Renal cortex interstitium (tissue), 15 donors: Measurements from ENCODE around the gene CLDN19. TPM values are rescaled to one million over a fixed set of nuclear protein-coding genes. Genes with fewer than 3 reads are reported as not detected.
A peak's percentile ranks its signal among the peaks of the same experiment; 100 is the strongest.

ENCODE experiments used
- DNase-seq, 11 donors: peaks; one replicate each; pipeline ENCODE4 v3.0.0-alpha.2; 2013; ENCODE audit warnings: low read depth in 9 of 11, low spot score in 4 of 11; ENCODE audit errors: extremely low read depth in 1 of 11
- long read RNA-seq, 16 experiments: transcript quantifications; one replicate each; lab custom pipeline, GENCODE V29; 2026
- polyA plus RNA-seq, 3 donors: library from polyadenylated mRNA; unstranded; fragments of 120-200 nt; gene quantifications; one replicate each; pipeline ENCODE4 v1.2.1, GENCODE V29; 2013; ENCODE audit not compliant: insufficient read length in 3 of 3

The CLDN19 gene, protein sequence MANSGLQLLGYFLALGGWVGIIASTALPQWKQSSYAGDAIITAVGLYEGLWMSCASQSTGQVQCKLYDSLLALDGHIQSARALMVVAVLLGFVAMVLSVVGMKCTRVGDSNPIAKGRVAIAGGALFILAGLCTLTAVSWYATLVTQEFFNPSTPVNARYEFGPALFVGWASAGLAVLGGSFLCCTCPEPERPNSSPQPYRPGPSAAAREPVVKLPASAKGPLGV
- polyA plus RNA-seq: 100 to 1,000 TPM in 1 of 3 donors, 10 to 100 TPM in 2; 72.7 to 109 (median 93.4) TPM
- long read RNA-seq, donor 1, transcript CLDN19-202 (4 exons, 1,586 nt): major isoform, 16 of 22 reads
- long read RNA-seq, donor 1, transcript CLDN19-201 (5 exons, 2,859 nt): minor isoform, 6 of 22 reads
- long read RNA-seq, donor 1, partial matches to known transcripts: 0 of 22 reads
- long read RNA-seq, donor 1, other reads (novel, unspliced or antisense): 0 of 22 reads
- long read RNA-seq, donor 2, transcript CLDN19-202 (4 exons, 1,586 nt): major isoform, 17 of 21 reads
- long read RNA-seq, donor 2, partial matches to known transcripts: 0 of 21 reads
- long read RNA-seq, donor 2, other reads (novel, unspliced or antisense): 0 of 21 reads
- long read RNA-seq, donor 3, transcript CLDN19-201 (5 exons, 2,859 nt): minor isoform, 7 of 50 reads
- long read RNA-seq, donor 3, transcript CLDN19-202 (4 exons, 1,586 nt): major isoform, 38 of 50 reads
- long read RNA-seq, donor 3, partial matches to known transcripts: 5 of 50 reads
- long read RNA-seq, donor 3, other reads (novel, unspliced or antisense): 0 of 50 reads
- long read RNA-seq, donor 4, transcript CLDN19-202 (4 exons, 1,586 nt): major isoform, 18 of 24 reads
- long read RNA-seq, donor 4, transcript CLDN19-201 (5 exons, 2,859 nt): minor isoform, 6 of 24 reads
- long read RNA-seq, donor 4, partial matches to known transcripts: 0 of 24 reads
- long read RNA-seq, donor 4, other reads (novel, unspliced or antisense): 0 of 24 reads
- long read RNA-seq, donor 5: 0 reads
- long read RNA-seq, donor 6, transcript CLDN19-202 (4 exons, 1,586 nt): major isoform, 20 of 21 reads
- long read RNA-seq, donor 6, partial matches to known transcripts: 0 of 21 reads
- long read RNA-seq, donor 6, other reads (novel, unspliced or antisense): 0 of 21 reads
- long read RNA-seq, donor 7, transcript CLDN19-202 (4 exons, 1,586 nt): major isoform, 21 of 26 reads
- long read RNA-seq, donor 7, transcript CLDN19-201 (5 exons, 2,859 nt): minor isoform, 5 of 26 reads
- long read RNA-seq, donor 7, partial matches to known transcripts: 0 of 26 reads
- long read RNA-seq, donor 7, other reads (novel, unspliced or antisense): 0 of 26 reads
- long read RNA-seq, donor 8, transcript CLDN19-202 (4 exons, 1,586 nt): major isoform, 39 of 62 reads
- long read RNA-seq, donor 8, transcript CLDN19-201 (5 exons, 2,859 nt): minor isoform, 12 of 62 reads
- long read RNA-seq, donor 8, partial matches to known transcripts: 11 of 62 reads
- long read RNA-seq, donor 8, other reads (novel, unspliced or antisense): 0 of 62 reads
- long read RNA-seq, donor 9, transcript CLDN19-201 (5 exons, 2,859 nt): minor isoform, 6 of 38 reads
- long read RNA-seq, donor 9, transcript CLDN19-202 (4 exons, 1,586 nt): major isoform, 32 of 38 reads
- long read RNA-seq, donor 9, partial matches to known transcripts: 0 of 38 reads
- long read RNA-seq, donor 9, other reads (novel, unspliced or antisense): 0 of 38 reads
- long read RNA-seq, donor 10, transcript CLDN19-201 (5 exons, 2,859 nt): minor isoform, 5 of 33 reads
- long read RNA-seq, donor 10, transcript CLDN19-202 (4 exons, 1,586 nt): major isoform, 28 of 33 reads
- long read RNA-seq, donor 10, partial matches to known transcripts: 0 of 33 reads
- long read RNA-seq, donor 10, other reads (novel, unspliced or antisense): 0 of 33 reads
- long read RNA-seq, donor 11, transcript CLDN19-201 (5 exons, 2,859 nt): minor isoform, 7 of 38 reads
- long read RNA-seq, donor 11, transcript CLDN19-202 (4 exons, 1,586 nt): major isoform, 21 of 38 reads
- long read RNA-seq, donor 11, partial matches to known transcripts: 10 of 38 reads
- long read RNA-seq, donor 11, other reads (novel, unspliced or antisense): 0 of 38 reads
- long read RNA-seq, donor 12, transcript CLDN19-202 (4 exons, 1,586 nt): major isoform, 16 of 17 reads
- long read RNA-seq, donor 12, partial matches to known transcripts: 0 of 17 reads
- long read RNA-seq, donor 12, other reads (novel, unspliced or antisense): 0 of 17 reads
- long read RNA-seq, donor 13, transcript CLDN19-202 (4 exons, 1,586 nt): major isoform, 31 of 53 reads
- long read RNA-seq, donor 13, transcript CLDN19-201 (5 exons, 2,859 nt): minor isoform, 11 of 53 reads
- long read RNA-seq, donor 13, partial matches to known transcripts: 10 of 53 reads
- long read RNA-seq, donor 13, other reads (novel, unspliced or antisense): 0 of 53 reads
- long read RNA-seq, donor 14, transcript CLDN19-202 (4 exons, 1,586 nt): major isoform, 17 of 20 reads
- long read RNA-seq, donor 14, partial matches to known transcripts: 0 of 20 reads
- long read RNA-seq, donor 14, other reads (novel, unspliced or antisense): 0 of 20 reads
- long read RNA-seq, donor 15, transcript CLDN19-202 (4 exons, 1,586 nt): major isoform, 12 of 15 reads
- long read RNA-seq, donor 15, partial matches to known transcripts: 0 of 15 reads
- long read RNA-seq, donor 15, other reads (novel, unspliced or antisense): 0 of 15 reads
- long read RNA-seq, donor 16, transcript CLDN19-201 (5 exons, 2,859 nt): minor isoform, 9 of 84 reads
- long read RNA-seq, donor 16, transcript CLDN19-202 (4 exons, 1,586 nt): major isoform, 65 of 84 reads
- long read RNA-seq, donor 16, partial matches to known transcripts: 10 of 84 reads
- long read RNA-seq, donor 16, other reads (novel, unspliced or antisense): 0 of 84 reads

- peak in 3 of 11 donors; percentile 41 to 75 (median 56) for DNase-seq
Measured at GRCh38 chr1:42739753-42740700, at the start of gene CLDN19. CLDN19 (minus strand) TSS chr1:42740236; CDS start chr1:42740063, 173 bp downstream.

DNA sequence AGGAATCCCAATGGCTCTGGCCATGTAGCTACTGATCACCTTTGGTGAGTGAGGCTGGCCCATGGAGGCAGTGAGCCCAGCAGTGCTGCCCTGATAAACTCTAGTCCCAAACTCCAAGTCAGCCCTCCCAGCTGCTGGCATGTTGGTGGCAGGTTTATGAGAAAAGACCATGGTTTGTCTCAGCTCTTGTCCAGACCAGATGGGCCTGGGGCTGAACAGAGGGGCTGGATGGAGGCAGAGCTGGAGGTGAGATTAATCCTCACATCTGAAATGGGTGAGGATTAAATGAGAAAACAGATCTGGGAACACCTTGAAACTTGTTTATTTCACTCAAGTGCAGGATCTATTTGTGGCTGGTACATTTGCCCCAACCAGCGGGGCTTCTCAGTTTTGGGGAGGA lies 48.0 kb upstream of the CLDN19 start:
- DNase-seq: no peak

DNA sequence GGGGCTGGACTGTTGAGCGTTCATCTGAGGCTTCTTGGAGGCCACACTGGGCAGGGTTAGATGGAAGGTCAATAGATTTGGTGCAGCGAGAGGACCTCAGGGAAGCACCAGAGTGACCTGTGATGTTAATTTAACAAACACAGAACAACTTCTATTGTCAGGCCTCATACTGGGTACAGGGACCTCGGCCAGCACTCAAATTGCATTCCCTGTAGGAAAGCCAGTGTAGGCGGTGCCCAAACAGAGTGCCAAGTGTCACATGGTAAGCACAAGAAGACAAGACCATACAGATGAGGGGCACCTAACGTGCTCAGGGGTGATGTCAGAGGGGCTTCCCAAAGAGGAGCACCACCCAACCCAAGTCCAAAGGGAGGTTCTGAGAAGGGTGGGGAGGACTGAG lies 46.1 kb upstream of the CLDN19 start:
- no peak for DNase-seq

DNA sequence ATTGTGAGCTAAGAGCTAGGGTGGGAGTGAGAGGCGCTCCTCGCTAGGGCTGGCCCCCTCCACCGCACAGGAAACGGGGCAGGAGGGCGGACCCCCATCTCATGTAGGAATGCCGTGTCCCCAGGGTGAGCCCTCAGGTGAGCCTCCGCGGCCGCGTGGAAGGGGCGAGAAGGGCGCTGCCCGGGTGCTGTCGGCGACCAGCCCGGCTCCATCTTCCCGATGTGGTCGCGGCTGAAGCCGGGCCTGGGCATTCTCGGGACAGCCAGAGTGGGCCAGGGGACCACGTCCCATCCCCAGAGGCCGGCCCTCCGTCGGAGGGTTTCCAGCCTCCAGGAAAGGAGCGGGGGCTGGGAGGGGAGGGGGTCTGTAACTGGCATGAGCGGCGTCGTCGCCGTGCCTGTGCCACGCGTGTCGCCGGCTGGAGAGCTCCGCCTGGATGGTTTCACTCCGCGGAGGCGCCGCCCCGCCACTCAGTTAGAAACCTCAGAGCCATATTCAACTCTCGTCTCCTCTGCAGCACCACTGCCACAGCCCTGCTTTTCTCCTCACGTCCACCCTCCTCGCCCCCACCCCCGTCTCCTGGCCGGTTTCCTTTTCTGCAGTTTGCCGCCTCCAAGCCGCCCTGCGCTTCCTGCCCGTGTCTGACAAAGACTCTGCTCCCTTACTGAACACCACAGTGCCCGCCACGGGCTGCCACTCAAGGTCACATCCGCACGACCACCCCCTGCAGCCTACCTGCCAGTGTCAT lies 45.1 kb upstream of the CLDN19 start, which contains the start of gene TMEM269:
TMEM269 (plus strand) TSS at position 46 of the 748 bp plus-strand sequence. CDS start 4,903 bp downstream, outside the sequence.
- no peak for DNase-seq

GRCh38 chr1:42784547-42784945 lies 44.5 kb upstream of the CLDN19 start:
- no peak for DNase-seq

DNA sequence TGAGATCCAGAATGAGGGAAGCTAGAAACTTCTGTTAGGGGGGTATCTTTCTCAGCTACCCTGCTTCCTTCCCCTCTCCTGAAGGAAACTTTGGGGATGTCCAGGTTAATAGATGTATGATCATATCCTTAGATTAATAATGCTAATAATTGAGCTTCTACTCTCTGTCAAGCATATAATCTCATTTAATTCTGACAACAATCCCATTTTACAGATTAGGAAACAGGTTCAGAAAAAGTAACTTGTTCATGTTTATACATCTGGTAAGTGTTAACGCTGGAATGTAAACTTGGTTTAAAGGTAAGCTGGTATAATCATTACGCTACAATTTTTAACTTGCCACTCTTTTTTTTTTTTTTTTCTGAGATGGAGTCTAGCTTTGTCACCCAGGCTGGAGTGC lies 43.1 kb upstream of the CLDN19 start:
- DNase-seq: no peak

- DNase-seq: no peak
Measured at GRCh38 chr1:42780176-42780575, 40.1 kb upstream of the CLDN19 start.

DNA sequence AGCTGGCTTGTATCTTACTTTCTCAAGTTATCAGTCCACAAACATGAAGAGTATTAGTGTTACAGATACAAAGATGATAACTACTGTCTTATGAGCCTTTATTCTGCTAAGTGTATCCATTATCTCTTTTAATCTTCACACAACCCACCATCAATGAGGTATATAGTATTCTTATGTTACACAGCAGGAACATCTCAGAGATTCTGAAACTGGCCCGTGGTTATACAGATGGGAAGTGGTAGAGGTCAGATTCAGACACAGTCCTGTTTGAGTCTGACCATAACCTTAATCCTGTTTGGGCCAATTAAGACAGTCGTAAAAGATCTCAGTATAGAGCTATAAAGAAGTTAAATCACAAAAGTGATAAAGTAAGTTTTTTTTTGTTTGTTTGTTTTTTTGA lies 39.7 kb upstream of the CLDN19 start:
- no peak for DNase-seq

GRCh38 chr1:42777852-42778251 lies 37.8 kb upstream of the CLDN19 start:
- DNase-seq: no peak

DNA sequence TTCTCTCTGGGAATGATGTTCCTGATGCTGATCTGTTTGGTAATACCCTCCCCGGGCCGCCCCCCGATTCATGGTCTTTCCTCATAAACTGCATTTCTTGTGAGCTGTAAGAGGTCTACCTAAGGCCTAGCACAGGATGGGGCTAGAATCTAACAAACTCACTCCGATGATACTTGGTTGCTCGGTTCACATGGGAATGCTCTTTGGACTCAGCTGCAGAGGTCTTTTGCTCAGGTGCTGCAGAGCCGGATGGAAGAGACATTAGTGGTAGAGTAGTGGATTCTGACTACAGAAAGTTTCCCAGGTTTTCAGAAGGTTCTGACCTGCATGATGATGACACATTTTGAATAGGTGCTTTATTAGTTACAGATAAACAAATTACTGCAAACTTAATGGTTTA lies 36.5 kb upstream of the CLDN19 start:
- no peak for DNase-seq

DNA sequence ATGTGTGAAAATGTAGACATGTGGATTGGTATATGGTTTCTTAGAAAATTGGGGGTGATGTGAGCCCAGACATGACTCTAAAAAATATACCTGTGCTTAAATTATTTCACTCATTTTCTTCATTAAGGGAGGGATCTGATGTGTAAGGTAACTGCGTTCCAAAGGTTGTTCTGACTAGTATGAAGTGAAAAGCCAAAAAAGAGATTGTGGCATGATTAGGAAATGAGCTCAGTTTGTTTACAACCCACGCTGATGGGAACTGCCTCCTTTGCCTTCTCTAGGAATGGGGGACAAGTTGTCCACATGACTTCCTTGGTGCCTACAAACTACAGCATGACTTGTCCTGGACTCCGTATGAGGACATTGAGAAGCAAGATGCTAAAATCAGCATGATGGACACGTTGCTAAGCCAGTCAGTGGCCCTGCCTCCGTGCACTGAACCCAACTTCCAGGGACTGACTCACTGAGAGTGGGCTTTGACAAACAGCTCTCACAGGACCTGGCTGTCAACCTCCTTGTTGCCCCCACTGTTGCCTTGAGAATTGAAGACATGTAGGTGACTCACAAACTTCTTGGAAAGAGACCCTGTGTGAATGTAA lies 35.0 kb upstream of the CLDN19 start:
- DNase-seq: no peak

- no peak for DNase-seq
Measured at GRCh38 chr1:42773420-42773819, 33.4 kb upstream of the CLDN19 start.

DNA sequence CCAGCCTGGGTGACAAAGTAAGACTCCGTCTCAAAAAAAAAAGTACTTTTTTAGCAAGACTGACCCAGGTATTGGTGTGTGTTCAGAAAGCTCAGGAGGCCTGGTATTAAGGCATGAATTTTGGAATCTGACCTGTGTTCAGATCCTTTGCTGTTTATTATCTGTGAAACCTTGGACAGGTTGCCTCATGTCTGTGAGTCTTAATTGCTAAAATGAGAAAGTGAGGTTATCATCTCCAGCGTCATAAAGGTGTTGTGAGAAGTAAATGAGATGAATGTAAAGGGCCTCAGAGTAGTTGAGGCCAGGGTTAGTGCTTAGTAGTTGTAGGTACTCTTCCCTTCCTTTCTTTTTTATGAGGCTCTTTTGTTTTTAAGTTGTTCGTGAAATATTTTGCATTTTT lies 29.8 kb upstream of the CLDN19 start:
- DNase-seq: no peak

DNA sequence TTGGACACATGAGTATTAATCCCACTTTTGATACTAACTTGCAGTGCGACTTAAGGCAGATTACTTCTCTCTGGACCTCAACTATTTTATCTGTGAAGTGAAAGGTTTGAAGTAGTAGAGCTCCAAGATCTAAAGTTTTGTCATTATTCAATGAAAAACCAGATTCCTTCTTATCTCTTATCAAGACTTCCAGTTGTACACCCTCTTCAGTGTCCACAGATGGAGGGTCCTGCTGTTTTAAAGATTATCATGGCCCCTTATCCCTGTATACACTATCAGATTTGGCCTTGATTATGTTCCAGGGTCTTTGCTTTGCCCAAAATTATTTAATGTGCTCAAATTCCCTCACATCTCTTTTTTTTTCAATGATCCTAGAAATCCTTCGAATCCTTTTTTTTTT lies 28.1 kb upstream of the CLDN19 start:
- DNase-seq: no peak
